GM12891 (cell line): ENCODE measurements around the gene TRDN.

Experiments used
- PAX5 ChIP-seq: IDR thresholded peaks from 2 replicates; pipeline ENCODE4 v1.6.1; 2011; ENCODE audit warnings: low read length, moderate library complexity, mild to moderate bottlenecking; ENCODE audit not compliant: insufficient read depth, severe bottlenecking
- POLR2A ChIP-seq: IDR thresholded peaks from 2 replicates; pipeline ENCODE4 v1.6.1; 2011; ENCODE audit warnings: low read depth, low read length, control low read depth
- POLR2AphosphoS5 ChIP-seq: IDR thresholded peaks from 2 replicates; pipeline ENCODE4 v1.6.1; 2011; ENCODE audit warnings: low read depth, low read length, control low read depth
- SPI1 ChIP-seq: IDR thresholded peaks from 2 replicates; pipeline ENCODE4 v1.6.1; 2011; ENCODE audit warnings: low read depth, low read length, control low read depth
- TAF1 ChIP-seq: IDR thresholded peaks from 2 replicates; pipeline ENCODE4 v1.6.1; 2011; ENCODE audit warnings: low read depth, low read length, control low read depth

GRCh38 chr6:123182998-123183397, 453.8 kb downstream of the TRDN start:
- no peak for TF ChIP-seq POLR2A
- TF ChIP-seq TAF1: no peak
- TF ChIP-seq POLR2AphosphoS5: no peak
- TF ChIP-seq PAX5: no peak
- TF ChIP-seq SPI1: no peak
